Neuronal stem cell (in vitro differentiated cells): ENCODE measurements around the gene CRYBG2. TPM values are rescaled to one million over a fixed set of nuclear protein-coding genes. Genes with fewer than 3 reads are reported as not detected.

Source experiments
- DNase-seq: peaks from one replicate; pipeline ENCODE4 v3.0.0-alpha.2; 2013; ENCODE audit warnings: low spot score
- H2AFZ ChIP-seq: one replicate; pipeline ENCODE4 v1.6.1; 2013; ENCODE audit warnings: mild to moderate bottlenecking, low read length, inconsistent platforms
- H2AK5ac ChIP-seq: 2 replicates; pipeline ENCODE4 v1.6.1; 2013; ENCODE audit warnings: low read depth, mild to moderate bottlenecking, inconsistent platforms, low read length, moderate library complexity, mixed read lengths
- H2BK120ac ChIP-seq: 2 replicates; pipeline ENCODE4 v1.6.1; 2013; ENCODE audit warnings: low read depth, mild to moderate bottlenecking, inconsistent platforms, low read length, moderate library complexity, mixed read lengths
- H2BK12ac ChIP-seq: one replicate; pipeline ENCODE4 v1.6.1; 2013; ENCODE audit warnings: low read length, inconsistent platforms
- H2BK15ac ChIP-seq: 2 replicates; pipeline ENCODE4 v1.6.1; 2013; ENCODE audit warnings: mild to moderate bottlenecking, low read length, inconsistent platforms, mixed read lengths
- H2BK5ac ChIP-seq: one replicate; pipeline ENCODE4 v1.6.1; 2013; ENCODE audit warnings: inconsistent platforms, mild to moderate bottlenecking, low read length, moderate library complexity
- H3K14ac ChIP-seq: one replicate; pipeline ENCODE4 v1.6.1; 2013; ENCODE audit warnings: low read length, inconsistent platforms
- H3K18ac ChIP-seq: 2 replicates; pipeline ENCODE4 v1.6.1; 2013; ENCODE audit warnings: low read length, inconsistent platforms
- H3K23ac ChIP-seq: 2 replicates; pipeline ENCODE4 v1.6.1; 2013; ENCODE audit warnings: low read depth, mild to moderate bottlenecking, mixed read lengths, low read length, inconsistent platforms; ENCODE audit not compliant: poor library complexity
- H3K27ac ChIP-seq: replicated peaks from 3 replicates; pipeline ENCODE4 v1.5.1; 2013; ENCODE audit warnings: low read length, inconsistent platforms
- H3K27me3 ChIP-seq, 3 experiments: 2 replicates each; pipeline ENCODE4 v1.6.1; 2013; ENCODE audit warnings: low read length in 3 of 3, mild to moderate bottlenecking in 2 of 3, inconsistent platforms in 1 of 3, low read depth in 1 of 3, mixed read lengths in 1 of 3, moderate library complexity in 1 of 3; ENCODE audit not compliant: control insufficient read depth in 3 of 3, insufficient read depth in 3 of 3
- H3K36me3 ChIP-seq, 2 donors: replicated peaks in 1 of 2; 2 replicates each; pipeline ENCODE4 v1.6.1; 2013; ENCODE audit warnings: low read length in 2 of 2; ENCODE audit not compliant: control insufficient read depth in 2 of 2, insufficient read depth in 2 of 2
- H3K4ac ChIP-seq: 2 replicates; pipeline ENCODE4 v1.6.1; 2013; ENCODE audit warnings: inconsistent platforms, mild to moderate bottlenecking, low read length, moderate library complexity
- H3K4me1 ChIP-seq, 2 donors: 1 replicate in 1 of 2; 2 replicates in 1 of 2; pipeline ENCODE4 v1.6.1; 2013; ENCODE audit warnings: low read length in 2 of 2, low read depth in 1 of 2; ENCODE audit not compliant: control insufficient read depth in 2 of 2, insufficient read depth in 1 of 2
- H3K4me2 ChIP-seq: one replicate; pipeline ENCODE4 v1.6.1; 2013; ENCODE audit warnings: mild to moderate bottlenecking, low read length, inconsistent platforms; ENCODE audit not compliant: insufficient read depth, poor library complexity, severe bottlenecking
- H3K4me3 ChIP-seq, 2 donors: 2 replicates each; pipeline ENCODE4 v1.5.1; 2013; ENCODE audit warnings: low read length in 2 of 2, mild to moderate bottlenecking in 2 of 2, inconsistent platforms in 1 of 2, moderate library complexity in 1 of 2
- H3K79me1 ChIP-seq: one replicate; pipeline ENCODE4 v1.6.1; 2013; ENCODE audit warnings: low read depth, mild to moderate bottlenecking, inconsistent platforms, low read length, moderate library complexity
- H3K9ac ChIP-seq: one replicate; pipeline ENCODE4 v1.6.1; 2013; ENCODE audit warnings: mild to moderate bottlenecking, low read depth, low read length, inconsistent platforms; ENCODE audit not compliant: poor library complexity
- H3K9me3 ChIP-seq, 2 donors: replicated peaks in 1 of 2; 2 replicates each; pipeline versions ENCODE3 to v1.6.1; 2013; ENCODE audit warnings: low read length in 2 of 2, mild to moderate bottlenecking in 2 of 2, inconsistent platforms in 1 of 2, low read depth in 1 of 2, mixed read lengths in 1 of 2, moderate library complexity in 1 of 2; ENCODE audit not compliant: control insufficient read depth in 2 of 2, insufficient read depth in 1 of 2
- H4K8ac ChIP-seq: one replicate; pipeline ENCODE4 v1.6.1; 2013; ENCODE audit warnings: low read depth, mild to moderate bottlenecking, inconsistent platforms, low read length, moderate library complexity
- H4K91ac ChIP-seq: one replicate; pipeline ENCODE4 v1.6.1; 2013; ENCODE audit warnings: low read length, low read depth, mild to moderate bottlenecking, inconsistent platforms; ENCODE audit not compliant: poor library complexity
- WGBS, 2 donors: extraction: QIAGEN DNeasy Blood & Tissue Kit; methylation state at CpG; one replicate each; pipeline ENCODE4 v1.1.7; 2013; ENCODE audit warnings: missing lambda C conversion rate in 2 of 2, mixed read lengths in 1 of 2; ENCODE audit not compliant: insufficient read length in 2 of 2, insufficient replicate concordance in 1 of 2; ENCODE audit errors: extremely low coverage in 2 of 2; 5-methylcytosine and 5-hydroxymethylcytosine counted together
- polyA plus RNA-seq, 2 experiments: library from polyadenylated mRNA; stranded (reverse); fragments of 200-250 nt; gene quantifications; one replicate each; pipeline ENCODE4 v1.2.3, GENCODE V29; 2013

The CRYBG2 gene
- polyA plus RNA-seq (2013, experiment 1 of 2) = 7.8 TPM
- polyA plus RNA-seq (2013, experiment 2 of 2) = 9.1 TPM

- DNase-seq = no peak
- Histone ChIP-seq H3K9ac (peak within 1 kb of the TSS; percentile 65), H3K4me2 (no peak within 1 kb of the TSS), H2AK5ac (peak within 1 kb of the TSS; percentile 61), H2BK5ac (peak within 1 kb of the TSS; percentile 49), H3K36me3 (no peaks in the 10 kb centered on the region), H3K4me3 (no peak within 1 kb of the TSS), H4K91ac (no peak within 1 kb of the TSS), H2AFZ (no peak within 1 kb of the TSS), H3K4ac (peak within 1 kb of the TSS; percentile 61), H3K27me3 (peaks cover 0 to 2% (median 0%) of the 10 kb centered on the region in 3 experiments), H2BK12ac (peak within 1 kb of the TSS; percentile 18), H3K4me1 (peaks cover 55 to 62% of the 10 kb centered on the region in 2 donors), H4K8ac (no peak within 1 kb of the TSS), H3K79me1 (no peaks in the 10 kb centered on the region), H2BK15ac (peak within 1 kb of the TSS; percentile 65), H3K9me3 (no peaks in the 10 kb centered on the region), H2BK120ac (peak within 1 kb of the TSS; percentile 74), H3K18ac (peak within 1 kb of the TSS; percentile 92), H3K14ac (peak within 1 kb of the TSS; percentile 48), H3K23ac (peak within 1 kb of the TSS; percentile 38), H3K27ac (no peak within 1 kb of the TSS)
- no CpG with 5 or more reads among the region's 21 CpGs for WGBS, 2 donors
These were observed at the start of gene CRYBG2 for GRCh38 chr1:26353976-26354820. TSS of gene CRYBG2 (minus strand) at chr1:26354130. CDS start at chr1:26346657, 7,473 bp downstream.

DNA sequence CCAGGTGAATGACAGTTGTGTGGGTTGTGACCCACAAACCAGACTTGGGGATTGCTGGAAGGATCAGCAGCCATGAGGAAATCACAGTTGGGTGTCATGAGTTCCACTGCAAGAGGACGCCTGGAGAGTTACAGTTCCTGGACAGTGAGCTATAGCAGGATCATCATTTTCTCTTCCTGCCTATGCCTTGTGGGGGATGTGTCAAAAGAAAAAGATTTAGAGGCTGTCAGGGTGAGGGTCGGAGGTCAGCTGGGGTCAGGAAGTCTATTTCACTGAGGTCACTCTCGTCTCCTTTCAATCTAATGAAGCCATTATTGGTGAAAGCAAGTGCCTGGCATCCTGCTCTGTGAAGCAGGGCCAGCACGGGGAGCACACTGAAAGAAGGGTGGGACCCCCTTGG, 49.7 kb upstream of the CRYBG2 start:
- Histone ChIP-seq H3K27ac (peak overlapping the region; percentile 66), H2BK12ac (no peak overlapping the region), H3K23ac (no peak overlapping the region), H3K18ac (no peak overlapping the region), H3K4me3 (no peak overlapping the region), H2BK120ac (no peak overlapping the region), H4K91ac (no peak overlapping the region), H3K4me1 (peaks cover 9 to 11% of the 10 kb centered on the region in 2 donors), H2BK5ac (no peak overlapping the region), H3K4me2 (peak overlapping the region; percentile 13), H4K8ac (no peak overlapping the region), H3K14ac (no peak overlapping the region), H3K36me3 (no peaks in the 10 kb centered on the region), H3K4ac (no peak overlapping the region), H3K27me3 (no peaks in the 10 kb centered on the region), H2AFZ (no peak overlapping the region), H3K9ac (no peak overlapping the region), H2AK5ac (no peak overlapping the region), H3K79me1 (no peaks in the 10 kb centered on the region), H2BK15ac (no peak overlapping the region), H3K9me3 (no peaks in the 10 kb centered on the region)
- WGBS, 2 donors = no CpG with 5 or more reads among the region's 4 CpGs
- no peak for DNase-seq

DNA sequence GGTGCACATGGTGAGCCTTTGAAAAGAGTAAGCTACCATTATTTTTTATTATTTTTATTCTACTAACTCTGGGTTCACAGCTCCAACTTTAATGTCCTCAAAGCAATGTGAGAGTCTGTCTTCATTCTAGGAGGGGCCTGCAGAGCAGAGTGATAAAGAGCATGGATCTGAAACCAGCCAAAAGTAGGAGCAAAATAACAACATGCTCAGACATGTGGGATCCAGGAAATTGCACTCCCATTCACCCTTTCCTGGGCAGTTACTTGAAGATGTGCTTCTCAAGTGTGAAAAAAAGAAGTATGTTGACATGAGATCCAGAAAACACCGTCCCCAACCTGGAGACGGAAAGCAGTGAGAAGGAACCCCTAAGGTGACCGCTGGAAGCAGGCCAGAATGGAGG, 48.0 kb upstream of the CRYBG2 start:
- no peak overlapping the region for H3K14ac ChIP-seq
- no peak overlapping the region for H4K91ac ChIP-seq
- no peak overlapping the region for H2AK5ac ChIP-seq
- no peak overlapping the region for H3K4me3 ChIP-seq
- no peak overlapping the region for H3K23ac ChIP-seq
- no peak overlapping the region for H2BK15ac ChIP-seq
- no peak overlapping the region for H3K4ac ChIP-seq
- DNase-seq = no peak
- H2BK12ac ChIP-seq = no peak overlapping the region
- H3K36me3 ChIP-seq = no peaks in the 10 kb centered on the region
- H3K9me3 ChIP-seq = no peaks in the 10 kb centered on the region
- no peak overlapping the region for H3K4me2 ChIP-seq
- H3K9ac ChIP-seq = no peak overlapping the region
- no peak overlapping the region for H4K8ac ChIP-seq
- H2BK120ac ChIP-seq = no peak overlapping the region
- H3K27ac ChIP-seq = no peak overlapping the region
- no peak overlapping the region for H3K18ac ChIP-seq
- H2AFZ ChIP-seq = no peak overlapping the region
- no CpG with 5 or more reads among the region's 3 CpGs for WGBS, 2 donors
- H3K4me1 ChIP-seq = peaks cover 8 to 11% of the 10 kb centered on the region in 2 donors
- H2BK5ac ChIP-seq = no peak overlapping the region
- H3K79me1 ChIP-seq = no peaks in the 10 kb centered on the region
- no peaks in the 10 kb centered on the region for H3K27me3 ChIP-seq

DNA sequence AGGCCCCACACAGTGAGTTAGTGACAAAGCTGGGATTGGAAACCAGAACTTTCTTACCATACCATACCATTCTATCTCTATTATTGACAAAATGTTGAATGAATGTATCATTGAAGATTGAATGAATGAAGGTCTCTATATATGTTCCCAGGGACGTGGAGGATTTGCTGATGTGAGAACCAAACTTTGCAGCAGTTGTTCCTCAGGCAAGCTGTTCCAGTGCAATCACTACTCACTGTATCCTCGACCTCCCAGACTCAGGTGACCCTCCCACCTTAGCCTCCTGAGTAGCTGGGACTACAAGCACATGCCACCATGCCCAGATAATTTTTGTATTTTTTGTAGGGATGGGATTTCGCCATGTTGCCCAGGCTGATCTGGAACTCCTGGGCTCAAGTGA, 45.1 kb upstream of the CRYBG2 start:
- H3K23ac ChIP-seq = no peak overlapping the region
- no CpG with 5 or more reads among the region's 3 CpGs for WGBS, 2 donors
- no peak overlapping the region for H4K8ac ChIP-seq
- H2BK5ac ChIP-seq = no peak overlapping the region
- no peak overlapping the region for H2AFZ ChIP-seq
- no peak overlapping the region for H3K14ac ChIP-seq
- H2AK5ac ChIP-seq = no peak overlapping the region
- H3K27me3 ChIP-seq = no peaks in the 10 kb centered on the region
- no peak overlapping the region for H2BK12ac ChIP-seq
- peaks cover 0 to 2% of the 10 kb centered on the region in 2 donors for H3K9me3 ChIP-seq
- no peak overlapping the region for H3K4ac ChIP-seq
- no peak overlapping the region for H3K27ac ChIP-seq
- H4K91ac ChIP-seq = no peak overlapping the region
- H3K18ac ChIP-seq = no peak overlapping the region
- H3K36me3 ChIP-seq = no peaks in the 10 kb centered on the region
- H3K4me1 ChIP-seq = peaks cover 7 to 9% of the 10 kb centered on the region in 2 donors
- DNase-seq = no peak
- no peak overlapping the region for H3K4me3 ChIP-seq
- no peak overlapping the region for H3K4me2 ChIP-seq
- no peak overlapping the region for H2BK15ac ChIP-seq
- H2BK120ac ChIP-seq = no peak overlapping the region
- no peak overlapping the region for H3K9ac ChIP-seq
- no peaks in the 10 kb centered on the region for H3K79me1 ChIP-seq
